SKM-1 (cell line): ENCODE results near the gene ADAMTS4.

Experiments used
- DNase-seq: peaks from one replicate; lab custom pipeline; 2025; ENCODE audit not compliant: unreplicated experiment; lab: John Stamatoyannopoulos, UW

Gene ADAMTS4

GRCh38 chr1:161196521-161197451 lies 2.1 kb downstream of the ADAMTS4 start:
- no peak for DNase-seq

DNA sequence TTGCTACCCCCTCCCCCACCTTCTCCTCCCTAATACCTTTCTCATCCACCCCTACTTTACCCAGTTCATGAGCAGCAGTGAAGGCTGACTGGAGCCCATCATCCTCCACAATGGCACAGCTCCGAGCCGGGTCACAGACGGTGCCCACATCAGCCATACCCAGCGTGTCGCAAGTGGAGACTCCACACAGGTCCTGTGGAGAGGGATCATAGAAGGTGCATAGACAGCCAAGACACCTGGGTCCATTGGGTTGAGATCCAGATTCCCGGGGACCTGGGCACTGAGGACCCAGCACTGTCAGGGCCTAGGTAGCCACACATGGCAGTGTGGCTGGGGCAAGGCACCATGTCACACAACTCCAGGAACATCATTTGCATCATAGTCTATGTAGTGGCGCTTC lies 2.7 kb downstream of the ADAMTS4 start:
- no peak for DNase-seq

- no peak for DNase-seq
Observed at GRCh38 chr1:161195171-161195570, 3.7 kb downstream of the ADAMTS4 start.

- DNase-seq, result no peak
Observed at GRCh38 chr1:161193561-161194235, 5.2 kb downstream of the ADAMTS4 start.

DNA sequence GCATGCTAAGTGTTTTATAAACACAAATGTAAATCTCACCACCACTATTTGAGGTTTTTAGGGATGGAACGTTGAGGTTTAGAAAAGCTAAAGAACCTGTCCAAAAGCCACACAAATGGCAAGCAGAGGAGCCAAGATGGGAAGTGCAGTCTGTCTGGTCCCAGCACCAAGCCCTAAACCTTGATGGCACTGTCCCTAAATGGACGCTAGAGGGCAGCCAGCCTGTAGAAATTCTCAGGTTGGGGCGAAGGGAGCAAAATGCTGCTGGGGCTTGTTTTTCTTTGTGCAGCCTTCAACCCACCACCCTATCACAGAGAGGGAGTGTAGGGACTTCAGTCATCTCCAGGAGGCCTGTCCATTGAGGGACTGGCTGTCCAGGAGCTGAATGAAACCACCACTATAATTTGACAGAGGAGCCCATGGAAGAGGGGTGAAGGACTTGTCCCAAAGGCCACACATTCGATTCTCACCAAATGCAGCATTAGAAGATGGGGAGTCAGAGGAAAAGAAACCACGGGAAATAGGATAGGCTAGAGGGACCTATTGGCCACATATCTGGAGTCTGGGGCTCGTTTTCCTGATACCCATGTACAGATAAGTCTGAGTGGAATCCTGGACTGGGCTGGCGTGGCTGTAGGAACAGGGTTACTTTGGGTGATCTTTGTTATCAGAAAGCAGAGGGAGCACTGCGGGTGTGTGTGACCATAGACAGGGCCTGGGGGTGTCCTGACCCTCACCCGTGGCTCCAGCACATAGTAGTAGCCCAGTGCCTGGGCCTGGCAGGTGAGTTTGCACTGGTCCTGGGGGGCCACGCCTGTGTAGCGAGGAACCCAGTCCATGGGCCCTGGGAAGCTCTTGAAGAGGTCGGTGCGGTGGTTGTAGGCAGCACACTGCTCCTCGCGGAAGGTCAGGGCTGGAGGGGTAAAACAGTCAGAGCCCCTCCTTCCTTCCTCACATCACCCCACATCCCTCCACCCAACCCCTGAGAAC lies 6.1 kb downstream of the ADAMTS4 start:
- peak; percentile 88 for DNase-seq

GRCh38 chr1:161191971-161192370 lies 6.9 kb downstream of the ADAMTS4 start:
- DNase-seq, result no peak

DNA sequence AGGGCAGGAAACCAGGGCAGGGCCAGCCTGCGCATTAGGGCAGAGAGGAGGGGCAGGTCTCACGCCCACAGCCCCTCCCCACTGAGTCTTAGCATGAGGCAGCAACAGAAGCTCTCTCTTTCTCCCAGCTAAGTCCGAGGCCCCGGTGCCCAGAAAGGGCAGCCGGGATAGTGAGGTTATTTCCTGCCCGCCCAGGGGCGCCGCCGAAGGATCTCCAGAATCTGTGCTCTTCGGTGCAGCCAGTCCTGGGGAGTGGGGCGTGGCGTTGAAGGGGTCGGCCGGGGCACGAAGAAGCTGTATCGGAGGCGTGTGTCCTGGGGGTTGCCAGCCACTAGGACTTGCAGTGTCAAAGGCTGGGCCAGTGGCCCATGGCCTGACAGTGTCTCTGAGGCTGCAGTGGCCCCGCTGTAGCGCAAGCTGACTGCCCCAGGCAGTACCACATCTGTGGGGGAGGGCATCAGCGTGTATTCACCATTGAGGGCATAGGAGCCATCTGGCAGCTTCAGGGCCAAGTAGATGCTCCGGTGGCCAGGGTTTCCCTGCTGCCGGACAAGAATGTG lies 7.8 kb downstream of the ADAMTS4 start:
- no peak for DNase-seq

GRCh38 chr1:161189036-161189435 lies 9.8 kb downstream of the ADAMTS4 start:
- DNase-seq, result no peak

- DNase-seq, result no peak
Observed at GRCh38 chr1:161188381-161188780, 10.5 kb downstream of the ADAMTS4 start.

GRCh38 chr1:161187311-161187710 lies 11.5 kb downstream of the ADAMTS4 start:
- DNase-seq, result no peak

- peak; percentile 99 for DNase-seq
Observed at GRCh38 chr1:161185732-161186311, 13.0 kb downstream of the ADAMTS4 start.

GRCh38 chr1:161185282-161185682 lies 13.6 kb downstream of the ADAMTS4 start:
- DNase-seq, result peak; percentile 99

GRCh38 chr1:161182214-161182613 lies 16.6 kb downstream of the ADAMTS4 start:
- no peak for DNase-seq

GRCh38 chr1:161180639-161181038 lies 18.2 kb downstream of the ADAMTS4 start:
- DNase-seq, result no peak

DNA sequence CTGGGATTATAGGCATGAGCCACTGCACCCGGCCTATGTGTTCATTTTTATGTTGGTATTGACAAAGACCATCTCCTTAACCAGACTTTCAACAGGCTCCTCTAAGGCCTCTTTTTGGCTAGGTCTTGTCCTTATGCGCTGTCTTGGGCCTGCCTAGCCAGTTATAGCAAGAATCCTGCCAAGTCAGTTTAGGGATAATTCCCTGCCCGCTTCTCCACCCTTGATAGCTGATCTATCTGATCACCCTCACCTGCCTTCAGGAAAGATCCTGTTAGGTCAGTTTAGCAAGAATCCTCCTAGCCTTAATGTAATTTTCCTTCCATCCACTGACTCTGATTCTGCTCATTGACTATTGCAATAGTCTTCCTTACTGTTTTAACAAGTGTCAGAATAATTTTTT lies 19.2 kb downstream of the ADAMTS4 start:
- DNase-seq, result no peak

DNA sequence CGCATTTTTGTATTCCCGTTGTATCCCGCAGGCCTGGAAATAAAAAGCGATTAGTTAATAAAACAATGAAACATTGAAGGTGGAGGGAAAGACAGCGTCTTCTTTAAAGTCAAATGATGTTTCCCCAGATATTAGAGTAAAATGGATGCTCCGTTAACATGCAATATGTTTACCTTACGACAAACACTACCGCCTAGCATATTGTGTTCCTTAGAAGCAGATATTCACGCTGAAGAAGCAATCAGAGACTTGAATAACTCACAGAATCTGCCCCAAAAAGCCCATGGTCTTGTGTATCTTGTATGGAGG lies 21.0 kb downstream of the ADAMTS4 start:
- no peak for DNase-seq

GRCh38 chr1:161177112-161177935 lies 21.5 kb downstream of the ADAMTS4 start, which contains the start of gene B4GALT3:
Gene B4GALT3, minus strand, starts transcription at chr1:161177507. Its CDS starts 1,447 bp downstream, at chr1:161176060.
- peak; percentile 85 for DNase-seq

GRCh38 chr1:161176468-161177111 lies 22.3 kb downstream of the ADAMTS4 start:
- no peak for DNase-seq
